Ishikawa (cell line): ENCODE data around the gene SLC4A9.

Experiments
- CEBPB ChIP-seq: IDR thresholded peaks from 2 replicates; pipeline ENCODE4 v1.6.1; 2012
- CREB1 ChIP-seq: IDR thresholded peaks from 2 replicates; pipeline ENCODE4 v1.6.1; 2012; ENCODE audit warnings: low read depth
- EGR1 ChIP-seq: IDR thresholded peaks from 2 replicates; pipeline ENCODE4 v1.6.1; 2012
- EP300 ChIP-seq: IDR thresholded peaks from 2 replicates; pipeline ENCODE4 v1.6.1; 2012; ENCODE audit warnings: borderline replicate concordance
- FOXM1 ChIP-seq: IDR thresholded peaks from 2 replicates; pipeline ENCODE4 v1.6.1; 2012; ENCODE audit warnings: low read depth, borderline replicate concordance
- NFIC ChIP-seq: IDR thresholded peaks from 2 replicates; pipeline ENCODE4 v1.6.1; 2012
- RAD21 ChIP-seq: IDR thresholded peaks from 2 replicates; pipeline ENCODE4 v1.6.1; 2012; ENCODE audit warnings: low read depth
- TAF1 ChIP-seq: IDR thresholded peaks from 2 replicates; pipeline ENCODE4 v1.6.1; 2012; ENCODE audit warnings: low read depth, mild to moderate bottlenecking
- TCF12 ChIP-seq: IDR thresholded peaks from 2 replicates; pipeline ENCODE4 v1.6.1; 2012; ENCODE audit warnings: low read depth
- TEAD4 ChIP-seq: IDR thresholded peaks from 2 replicates; pipeline ENCODE4 v1.6.1; 2012
- YY1 ChIP-seq: IDR thresholded peaks from 2 replicates; pipeline ENCODE4 v1.6.1; 2012; ENCODE audit warnings: low read depth
- ZBTB7A ChIP-seq: IDR thresholded peaks from 2 replicates; pipeline ENCODE4 v1.6.1; 2012; ENCODE audit warnings: low read depth
- TF ChIP-seq, protein P1 (sequence below): IDR thresholded peaks from 2 replicates; pipeline ENCODE4 v1.6.1; 2012; ENCODE audit warnings: low read depth, mild to moderate bottlenecking
- TF ChIP-seq, protein P2 (sequence below): IDR thresholded peaks from 2 replicates; pipeline ENCODE4 v1.6.1; 2012
- TF ChIP-seq, protein P3 (sequence below): IDR thresholded peaks from 2 replicates; pipeline ENCODE4 v1.6.1; 2012

SLC4A9 gene

DNA sequence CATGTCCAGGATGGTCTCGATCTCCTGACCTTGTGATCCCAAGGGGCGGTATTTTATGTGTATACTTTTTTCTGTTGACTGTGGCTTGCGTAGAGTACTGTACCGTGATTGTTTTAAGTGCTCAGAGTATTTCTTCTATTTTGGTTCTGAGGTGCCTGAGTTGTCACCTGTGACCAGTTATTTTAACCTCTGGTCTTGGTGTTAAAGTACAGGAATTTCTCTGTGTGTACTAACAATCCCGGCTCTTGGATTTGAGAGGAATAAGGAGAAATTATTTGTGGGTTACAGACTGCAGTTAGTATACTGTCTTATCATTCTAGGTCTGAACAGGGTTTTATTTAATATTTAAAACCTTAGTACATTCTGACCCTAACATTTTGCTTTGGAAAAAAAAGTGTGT, 43.6 kb downstream of the SLC4A9 start:
- TF ChIP-seq EGR1 (no peak), CREB1 (no peak), TCF12 (no peak), NFIC (no peak), RAD21 (no peak), TAF1 (no peak), TEAD4 (no peak), YY1 (no peak), CEBPB (no peak), FOXM1 (no peak), EP300 (no peak), ZBTB7A (no peak)
- TF ChIP-seq, protein P1, sequence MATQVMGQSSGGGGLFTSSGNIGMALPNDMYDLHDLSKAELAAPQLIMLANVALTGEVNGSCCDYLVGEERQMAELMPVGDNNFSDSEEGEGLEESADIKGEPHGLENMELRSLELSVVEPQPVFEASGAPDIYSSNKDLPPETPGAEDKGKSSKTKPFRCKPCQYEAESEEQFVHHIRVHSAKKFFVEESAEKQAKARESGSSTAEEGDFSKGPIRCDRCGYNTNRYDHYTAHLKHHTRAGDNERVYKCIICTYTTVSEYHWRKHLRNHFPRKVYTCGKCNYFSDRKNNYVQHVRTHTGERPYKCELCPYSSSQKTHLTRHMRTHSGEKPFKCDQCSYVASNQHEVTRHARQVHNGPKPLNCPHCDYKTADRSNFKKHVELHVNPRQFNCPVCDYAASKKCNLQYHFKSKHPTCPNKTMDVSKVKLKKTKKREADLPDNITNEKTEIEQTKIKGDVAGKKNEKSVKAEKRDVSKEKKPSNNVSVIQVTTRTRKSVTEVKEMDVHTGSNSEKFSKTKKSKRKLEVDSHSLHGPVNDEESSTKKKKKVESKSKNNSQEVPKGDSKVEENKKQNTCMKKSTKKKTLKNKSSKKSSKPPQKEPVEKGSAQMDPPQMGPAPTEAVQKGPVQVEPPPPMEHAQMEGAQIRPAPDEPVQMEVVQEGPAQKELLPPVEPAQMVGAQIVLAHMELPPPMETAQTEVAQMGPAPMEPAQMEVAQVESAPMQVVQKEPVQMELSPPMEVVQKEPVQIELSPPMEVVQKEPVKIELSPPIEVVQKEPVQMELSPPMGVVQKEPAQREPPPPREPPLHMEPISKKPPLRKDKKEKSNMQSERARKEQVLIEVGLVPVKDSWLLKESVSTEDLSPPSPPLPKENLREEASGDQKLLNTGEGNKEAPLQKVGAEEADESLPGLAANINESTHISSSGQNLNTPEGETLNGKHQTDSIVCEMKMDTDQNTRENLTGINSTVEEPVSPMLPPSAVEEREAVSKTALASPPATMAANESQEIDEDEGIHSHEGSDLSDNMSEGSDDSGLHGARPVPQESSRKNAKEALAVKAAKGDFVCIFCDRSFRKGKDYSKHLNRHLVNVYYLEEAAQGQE: no peak
- TF ChIP-seq, protein P2, sequence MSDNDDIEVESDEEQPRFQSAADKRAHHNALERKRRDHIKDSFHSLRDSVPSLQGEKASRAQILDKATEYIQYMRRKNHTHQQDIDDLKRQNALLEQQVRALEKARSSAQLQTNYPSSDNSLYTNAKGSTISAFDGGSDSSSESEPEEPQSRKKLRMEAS: no peak
- TF ChIP-seq, protein P3, sequence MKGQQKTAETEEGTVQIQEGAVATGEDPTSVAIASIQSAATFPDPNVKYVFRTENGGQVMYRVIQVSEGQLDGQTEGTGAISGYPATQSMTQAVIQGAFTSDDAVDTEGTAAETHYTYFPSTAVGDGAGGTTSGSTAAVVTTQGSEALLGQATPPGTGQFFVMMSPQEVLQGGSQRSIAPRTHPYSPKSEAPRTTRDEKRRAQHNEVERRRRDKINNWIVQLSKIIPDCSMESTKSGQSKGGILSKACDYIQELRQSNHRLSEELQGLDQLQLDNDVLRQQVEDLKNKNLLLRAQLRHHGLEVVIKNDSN: no peak

DNA sequence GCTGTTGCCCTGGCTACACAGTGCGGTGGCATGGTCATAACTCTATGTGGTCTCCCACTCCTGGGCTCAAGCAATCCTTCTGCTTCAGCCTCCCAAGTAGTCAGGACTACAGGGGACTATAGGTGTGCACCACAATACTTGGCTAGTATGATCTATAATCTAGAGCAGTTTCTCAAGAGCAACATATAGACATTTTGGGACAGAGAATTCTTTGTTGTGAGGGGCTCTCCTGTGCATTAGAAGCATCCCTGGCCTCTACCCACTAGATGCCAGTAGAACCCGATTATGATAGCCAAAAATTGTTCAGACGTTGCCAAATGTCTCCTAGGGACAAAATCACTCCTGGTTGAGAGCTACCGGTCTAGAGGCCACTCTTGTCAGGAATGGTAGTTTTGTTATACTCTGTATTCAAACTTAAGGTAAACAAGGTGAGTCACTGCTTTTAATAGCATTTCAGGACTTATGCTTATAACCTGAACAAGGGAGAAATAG, 48.8 kb downstream of the SLC4A9 start:
- TF ChIP-seq FOXM1: no peak
- no peak for TF ChIP-seq YY1
- TF ChIP-seq, protein P3: no peak
- TF ChIP-seq ZBTB7A: no peak
- TF ChIP-seq CEBPB: no peak
- TF ChIP-seq, protein P2: no peak
- TF ChIP-seq, protein P1: no peak
- no peak for TF ChIP-seq RAD21
- TF ChIP-seq TCF12: no peak
- TF ChIP-seq TEAD4: no peak
- TF ChIP-seq EGR1: no peak
- TF ChIP-seq CREB1: no peak
- no peak for TF ChIP-seq TAF1
- no peak for TF ChIP-seq NFIC
- TF ChIP-seq EP300: no peak

DNA sequence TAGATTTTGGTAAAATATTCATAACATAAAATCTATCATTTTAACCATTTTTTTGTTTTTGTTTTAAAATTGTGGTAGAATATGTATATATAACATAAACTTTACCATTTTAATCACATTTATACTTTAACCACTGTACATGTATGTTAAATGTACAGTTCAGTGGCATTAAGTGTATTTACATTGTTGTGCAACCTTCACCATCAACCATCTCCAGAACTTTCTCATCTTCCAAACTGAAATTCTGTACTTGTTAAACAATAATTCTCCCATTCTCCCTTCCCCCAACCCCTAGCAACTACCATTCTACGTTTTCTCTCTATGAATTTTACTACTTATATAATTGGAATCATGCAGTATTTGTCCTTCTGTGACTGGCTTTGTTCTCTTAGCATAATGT, 53.2 kb downstream of the SLC4A9 start:
- TF ChIP-seq CREB1 (no peak), NFIC (no peak), EP300 (no peak), EGR1 (no peak), TEAD4 (no peak), ZBTB7A (no peak), FOXM1 (no peak)
- TF ChIP-seq, protein P3: no peak

DNA sequence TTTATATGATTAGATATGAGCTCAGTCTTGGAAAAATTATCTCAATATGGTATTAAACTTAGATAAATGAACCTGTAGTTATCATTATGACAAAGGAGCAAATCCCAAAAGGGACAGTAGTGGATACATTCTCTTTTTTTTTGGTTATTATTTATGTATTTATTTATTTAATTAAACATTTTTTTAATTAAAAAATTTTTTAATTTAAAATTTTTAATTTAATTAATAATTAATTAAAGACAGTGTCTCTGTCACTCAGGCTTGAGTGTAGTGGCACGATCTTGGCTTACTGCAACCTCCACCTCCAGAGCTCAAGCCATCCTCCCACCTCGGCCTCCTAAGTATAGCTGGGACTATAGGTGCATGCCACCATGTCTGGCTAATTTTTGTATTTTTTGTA, 57.2 kb downstream of the SLC4A9 start:
- TF ChIP-seq, protein P1: no peak
- TF ChIP-seq, protein P2: no peak
- TF ChIP-seq EP300: no peak
- TF ChIP-seq CREB1: no peak
- no peak for TF ChIP-seq TEAD4
- TF ChIP-seq, protein P3: no peak
- no peak for TF ChIP-seq RAD21
- TF ChIP-seq TCF12: no peak
- TF ChIP-seq ZBTB7A: no peak
- TF ChIP-seq TAF1: no peak
- no peak for TF ChIP-seq NFIC
- no peak for TF ChIP-seq CEBPB
- TF ChIP-seq YY1: no peak
- TF ChIP-seq EGR1: no peak
- no peak for TF ChIP-seq FOXM1
